ENCODE measurements around the gene MAP3K15. TPM values are rescaled to one million over a fixed set of nuclear protein-coding genes. Genes with fewer than 3 reads are reported as not detected.

Gene MAP3K15
- total RNA-seq, 1 experiment from 2014 or later = 1.2 TPM

GRCh38 chrX:19368576-19368975, 146.7 kb downstream of the MAP3K15 start:
- Histone ChIP-seq H3K79me1 (ENCODE audit: insufficient read depth, low read depth, low read length, poor library complexity, severe bottlenecking) (no peaks in the 10 kb centered on the region), H3K18ac (ENCODE audit: insufficient read length, low read depth, low read length) (no peak overlapping the region), H4K20me1 (ENCODE audit: control insufficient read depth, insufficient read depth, insufficient read length) (no peaks in the 10 kb centered on the region), H3K79me2 (ENCODE audit: insufficient read depth, low read length) (no peaks in the 10 kb centered on the region), H3T11ph (ENCODE audit: low read length) (no peak overlapping the region), H3K14ac (ENCODE audit: insufficient read depth, low read length) (no peak overlapping the region), H2BK120ac (ENCODE audit: low read depth, low read length, poor library complexity, severe bottlenecking) (no peak overlapping the region), H4K8ac (replicated peaks; ENCODE audit: insufficient read length, low read depth, low read length) (no peak overlapping the region), H4K91ac (ENCODE audit: insufficient read length, low read depth, low read length) (no peak overlapping the region), H3K9ac (ENCODE audit: extremely low read depth, insufficient read length, low read length) (no peak overlapping the region), H2AK5ac (ENCODE audit: insufficient read length, low read length) (no peak overlapping the region), H4K5ac (ENCODE audit: insufficient read length, low read depth, low read length) (no peak overlapping the region), H3K4me2 (ENCODE audit: insufficient read depth, insufficient read length, low read length) (no peak overlapping the region), H3K27me3 (ENCODE audit: insufficient read depth, low read length) (no peaks in the 10 kb centered on the region), H3K23ac (ENCODE audit: insufficient read length, low read depth, low read length) (no peak overlapping the region), H3K4ac (ENCODE audit: low read depth, low read length) (no peak overlapping the region), H3K9me3 (ENCODE audit: control insufficient read depth, low read depth, low read length) (peaks cover 16% of the 10 kb centered on the region), H3K27ac (ENCODE audit: insufficient read length, low read depth, low read length) (no peak overlapping the region), H3K4me1 (ENCODE audit: insufficient read depth, low read length) (no peaks in the 10 kb centered on the region), H3K56ac (ENCODE audit: insufficient read length, low read depth, low read length) (no peak overlapping the region), H2BK15ac (ENCODE audit: low read depth, low read length) (no peak overlapping the region), H2BK20ac (ENCODE audit: low read depth, low read length, poor library complexity, severe bottlenecking) (no peak overlapping the region), H2BK12ac (ENCODE audit: insufficient read length, low read depth, low read length) (no peak overlapping the region), H2BK5ac (ENCODE audit: insufficient read length, low read length) (no peak overlapping the region), H2AFZ (ENCODE audit: low read length) (no peak overlapping the region), H3K23me2 (ENCODE audit: insufficient read length, low read depth, low read length, poor library complexity, severe bottlenecking) (peaks cover 5% of the 10 kb centered on the region)
- TF ChIP-seq, protein P1, sequence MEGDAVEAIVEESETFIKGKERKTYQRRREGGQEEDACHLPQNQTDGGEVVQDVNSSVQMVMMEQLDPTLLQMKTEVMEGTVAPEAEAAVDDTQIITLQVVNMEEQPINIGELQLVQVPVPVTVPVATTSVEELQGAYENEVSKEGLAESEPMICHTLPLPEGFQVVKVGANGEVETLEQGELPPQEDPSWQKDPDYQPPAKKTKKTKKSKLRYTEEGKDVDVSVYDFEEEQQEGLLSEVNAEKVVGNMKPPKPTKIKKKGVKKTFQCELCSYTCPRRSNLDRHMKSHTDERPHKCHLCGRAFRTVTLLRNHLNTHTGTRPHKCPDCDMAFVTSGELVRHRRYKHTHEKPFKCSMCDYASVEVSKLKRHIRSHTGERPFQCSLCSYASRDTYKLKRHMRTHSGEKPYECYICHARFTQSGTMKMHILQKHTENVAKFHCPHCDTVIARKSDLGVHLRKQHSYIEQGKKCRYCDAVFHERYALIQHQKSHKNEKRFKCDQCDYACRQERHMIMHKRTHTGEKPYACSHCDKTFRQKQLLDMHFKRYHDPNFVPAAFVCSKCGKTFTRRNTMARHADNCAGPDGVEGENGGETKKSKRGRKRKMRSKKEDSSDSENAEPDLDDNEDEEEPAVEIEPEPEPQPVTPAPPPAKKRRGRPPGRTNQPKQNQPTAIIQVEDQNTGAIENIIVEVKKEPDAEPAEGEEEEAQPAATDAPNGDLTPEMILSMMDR (conservative IDR thresholded peaks at IDR 0.05) = no peak
- Mint-ChIP-seq H3K27me3 (ENCODE audit: low read depth) (peaks cover 6% of the 10 kb centered on the region), H3K9me3 (peaks cover 72 to 79% of the 10 kb centered on the region in 2 experiments), H3K27ac (no peak overlapping the region), H3K4me3 (no peak overlapping the region), H3K36me3 (ENCODE audit: insufficient read depth in 1 of 3, low read depth in 3 of 3) (peaks cover 5 to 17% (median 8%) of the 10 kb centered on the region in 3 experiments), H3K4me1 (peaks cover 0 to 5% of the 10 kb centered on the region in 2 experiments; a peak in 1 of 4 replicates)
- no peak for DNase-seq
- no CpG with 5 or more reads among the region's 6 CpGs for WGBS (ENCODE audit: extremely low coverage, insufficient read length, low lambda C conversion rate)
